ENCODE data around the gene GRID2. TPM values are rescaled to one million over a fixed set of nuclear protein-coding genes. Genes with fewer than 3 reads are reported as not detected.

GRID2 gene
- total RNA-seq, 1 donor from 2014 or later: 1.3 TPM

DNA sequence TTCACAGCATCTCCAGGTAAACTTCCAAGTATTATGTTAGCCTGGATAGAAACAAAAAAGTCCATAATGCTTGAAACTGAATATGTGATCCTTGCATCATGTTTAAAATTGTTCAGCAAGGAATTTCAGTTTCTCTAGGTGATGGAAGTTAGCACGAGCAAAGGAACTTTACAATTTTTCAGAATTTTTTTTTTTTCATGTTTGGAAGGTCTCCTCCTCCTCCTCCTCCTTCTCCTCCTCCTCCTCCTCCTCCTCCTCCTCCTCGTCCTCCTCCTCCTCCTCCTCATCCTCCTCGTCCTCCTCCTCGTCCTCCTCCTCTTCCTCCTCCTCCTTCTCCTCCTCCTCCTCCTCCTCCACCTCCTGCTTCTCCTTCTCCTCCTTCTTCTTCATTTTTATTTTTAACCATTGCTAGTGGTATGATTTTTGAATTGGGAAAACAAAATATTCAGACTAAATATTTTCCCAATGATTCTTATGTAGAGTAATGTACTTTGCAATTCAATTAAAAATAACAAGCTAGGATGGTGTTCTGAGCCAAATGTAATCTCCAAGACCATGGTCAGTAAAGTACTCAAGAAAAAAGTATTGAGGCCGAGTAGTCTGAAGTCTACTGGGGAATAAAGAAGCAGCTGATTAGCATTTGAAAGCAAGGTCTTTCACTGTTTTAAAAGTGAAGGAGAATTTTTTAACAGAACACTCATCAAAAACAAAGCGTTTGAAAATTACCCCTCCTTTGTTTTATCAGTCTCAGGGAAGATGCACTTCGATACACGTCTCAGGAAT, 1103.9 kb downstream of the GRID2 start:
- peaks cover 6% of the 10 kb centered on the region for H3K4me1 Mint-ChIP-seq
- TF ChIP-seq, protein P1, sequence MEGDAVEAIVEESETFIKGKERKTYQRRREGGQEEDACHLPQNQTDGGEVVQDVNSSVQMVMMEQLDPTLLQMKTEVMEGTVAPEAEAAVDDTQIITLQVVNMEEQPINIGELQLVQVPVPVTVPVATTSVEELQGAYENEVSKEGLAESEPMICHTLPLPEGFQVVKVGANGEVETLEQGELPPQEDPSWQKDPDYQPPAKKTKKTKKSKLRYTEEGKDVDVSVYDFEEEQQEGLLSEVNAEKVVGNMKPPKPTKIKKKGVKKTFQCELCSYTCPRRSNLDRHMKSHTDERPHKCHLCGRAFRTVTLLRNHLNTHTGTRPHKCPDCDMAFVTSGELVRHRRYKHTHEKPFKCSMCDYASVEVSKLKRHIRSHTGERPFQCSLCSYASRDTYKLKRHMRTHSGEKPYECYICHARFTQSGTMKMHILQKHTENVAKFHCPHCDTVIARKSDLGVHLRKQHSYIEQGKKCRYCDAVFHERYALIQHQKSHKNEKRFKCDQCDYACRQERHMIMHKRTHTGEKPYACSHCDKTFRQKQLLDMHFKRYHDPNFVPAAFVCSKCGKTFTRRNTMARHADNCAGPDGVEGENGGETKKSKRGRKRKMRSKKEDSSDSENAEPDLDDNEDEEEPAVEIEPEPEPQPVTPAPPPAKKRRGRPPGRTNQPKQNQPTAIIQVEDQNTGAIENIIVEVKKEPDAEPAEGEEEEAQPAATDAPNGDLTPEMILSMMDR (conservative IDR thresholded peaks at IDR 0.05): no peak
- DNase-seq (ENCODE audit: low read depth, low spot score): no peak
- no peak overlapping the region for H3K4me3 Mint-ChIP-seq
- no peaks in the 10 kb centered on the region for H3K27me3 Mint-ChIP-seq (ENCODE audit: low read depth)
- H3K9me3 Mint-ChIP-seq: no peaks in the 10 kb centered on the region
- H3K27ac Mint-ChIP-seq (ENCODE audit: unreplicated experiment): no peak overlapping the region
- no peaks in the 10 kb centered on the region for H3K36me3 Mint-ChIP-seq (ENCODE audit: low read depth)

DNA sequence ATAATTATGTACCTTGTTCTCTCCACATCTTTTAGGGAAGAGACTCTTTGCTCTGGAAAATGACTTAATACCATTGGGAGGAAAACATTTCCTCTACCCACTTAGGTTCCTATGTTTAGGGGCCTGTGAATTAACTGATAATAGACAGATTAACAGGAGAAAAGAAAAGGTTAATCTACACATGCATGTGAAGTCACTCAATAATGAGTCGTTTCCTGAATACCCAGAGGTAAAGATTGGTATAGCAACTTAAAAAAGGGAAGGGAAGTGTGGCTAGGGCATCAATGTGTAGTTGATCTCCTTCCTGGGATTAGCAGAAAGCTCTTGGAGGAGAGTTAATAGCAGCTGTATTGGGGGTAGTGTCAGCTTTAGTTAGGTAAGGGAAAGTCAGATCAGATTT, 1105.3 kb downstream of the GRID2 start:
- H3K4me1 Mint-ChIP-seq: peaks cover 6% of the 10 kb centered on the region
- H3K27ac Mint-ChIP-seq (ENCODE audit: unreplicated experiment): no peak overlapping the region
- no peak for DNase-seq (ENCODE audit: low read depth, low spot score)
- no peak overlapping the region for H3K4me3 Mint-ChIP-seq
- no peaks in the 10 kb centered on the region for H3K9me3 Mint-ChIP-seq
- no peaks in the 10 kb centered on the region for H3K36me3 Mint-ChIP-seq (ENCODE audit: low read depth)
- H3K27me3 Mint-ChIP-seq (ENCODE audit: low read depth): no peaks in the 10 kb centered on the region
- TF ChIP-seq, protein P1 (conservative IDR thresholded peaks at IDR 0.05): no peak

DNA sequence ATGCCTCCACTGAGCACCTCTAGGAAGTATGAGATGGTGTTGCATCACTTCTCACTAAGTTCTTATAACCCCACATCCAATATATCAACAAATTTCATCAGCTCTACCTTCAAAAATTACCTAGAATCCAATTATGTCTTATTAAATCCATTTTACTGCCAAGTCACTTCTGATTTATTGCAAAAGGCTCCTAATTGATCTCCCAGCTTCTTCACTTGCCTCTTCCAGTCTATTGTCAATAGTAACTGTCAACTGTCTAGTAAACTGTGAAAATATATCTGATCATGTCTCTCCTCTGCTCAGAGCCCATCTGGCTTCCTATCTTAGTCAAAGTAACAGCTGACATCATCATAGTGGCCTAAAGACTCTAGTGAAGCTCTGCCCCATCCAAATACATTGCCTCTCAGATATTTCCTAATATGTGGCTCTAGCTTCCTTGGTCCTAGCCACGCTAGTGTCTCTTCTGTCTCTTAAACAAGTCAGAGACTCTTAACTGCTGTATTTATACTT, 1110.3 kb downstream of the GRID2 start:
- H3K9me3 Mint-ChIP-seq: no peaks in the 10 kb centered on the region
- no peak for DNase-seq (ENCODE audit: low read depth, low spot score)
- no peaks in the 10 kb centered on the region for H3K27me3 Mint-ChIP-seq (ENCODE audit: low read depth)
- no peaks in the 10 kb centered on the region for H3K4me1 Mint-ChIP-seq
- no peak overlapping the region for H3K27ac Mint-ChIP-seq (ENCODE audit: unreplicated experiment)
- no peak overlapping the region for H3K4me3 Mint-ChIP-seq
- no peaks in the 10 kb centered on the region for H3K36me3 Mint-ChIP-seq (ENCODE audit: low read depth)
- TF ChIP-seq, protein P1 (conservative IDR thresholded peaks at IDR 0.05): no peak

DNA sequence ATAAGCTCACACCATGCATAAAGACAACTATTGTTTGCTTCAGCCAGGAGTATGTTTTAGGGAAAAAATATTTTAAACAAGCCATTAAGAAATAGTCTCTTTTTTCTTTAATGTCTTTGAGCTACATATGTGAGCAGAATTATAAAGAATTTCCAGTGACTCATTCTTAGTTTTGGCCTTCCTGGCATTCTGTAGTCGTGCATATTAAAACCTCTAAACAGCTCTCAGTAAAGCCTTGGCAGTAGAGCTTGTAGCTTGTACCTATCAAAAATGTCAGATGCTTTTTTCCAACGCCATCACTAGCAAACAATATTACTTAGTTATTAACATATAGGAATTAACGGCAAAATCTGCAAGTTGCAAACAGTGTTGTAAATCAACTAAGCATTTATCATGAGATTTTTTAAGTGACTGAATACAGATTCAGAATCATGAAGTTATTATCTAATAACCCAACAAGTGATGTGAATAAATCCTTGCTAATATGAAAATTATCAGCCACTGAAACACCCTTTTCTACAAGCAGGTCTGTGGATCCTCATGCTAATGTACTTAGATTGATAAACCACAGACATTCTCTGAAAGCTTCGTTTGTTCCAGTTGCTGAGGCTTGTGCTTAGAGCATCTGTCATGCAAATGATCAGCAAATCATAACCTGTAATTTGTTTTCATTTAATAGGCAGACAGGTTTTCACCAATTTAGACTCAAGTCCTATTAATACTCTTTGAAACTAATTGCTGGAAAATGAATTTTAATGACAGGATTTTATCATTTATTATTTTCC, 1112.8 kb downstream of the GRID2 start:
- no peak overlapping the region for H3K27ac Mint-ChIP-seq (ENCODE audit: unreplicated experiment)
- H3K27me3 Mint-ChIP-seq (ENCODE audit: low read depth): no peaks in the 10 kb centered on the region
- no peak for DNase-seq (ENCODE audit: low read depth, low spot score)
- no peaks in the 10 kb centered on the region for H3K9me3 Mint-ChIP-seq
- H3K4me3 Mint-ChIP-seq: no peak overlapping the region
- TF ChIP-seq, protein P1 (conservative IDR thresholded peaks at IDR 0.05): no peak
- H3K4me1 Mint-ChIP-seq: no peaks in the 10 kb centered on the region
- no peaks in the 10 kb centered on the region for H3K36me3 Mint-ChIP-seq (ENCODE audit: low read depth)

DNA sequence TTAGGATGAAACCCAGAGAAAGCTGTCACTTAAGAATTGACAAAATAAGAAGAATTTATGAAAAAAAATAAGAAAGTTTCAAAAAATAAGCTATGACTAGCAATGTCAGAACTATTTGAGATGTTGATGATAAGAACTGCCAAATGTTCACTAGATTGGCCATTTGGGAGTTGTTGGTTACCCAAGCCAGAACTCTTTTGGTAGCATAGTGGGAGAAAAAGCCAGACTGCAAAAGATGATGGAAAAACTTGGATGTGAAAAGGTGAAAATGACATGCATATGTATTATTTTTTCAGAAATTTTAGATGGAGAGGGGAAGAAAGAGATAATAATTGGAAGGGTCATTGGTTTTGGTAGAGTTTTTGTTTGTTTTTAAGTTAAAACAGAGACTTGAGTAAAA, 1127.6 kb downstream of the GRID2 start:
- H3K27me3 Mint-ChIP-seq (ENCODE audit: low read depth): no peaks in the 10 kb centered on the region
- H3K9me3 Mint-ChIP-seq: no peaks in the 10 kb centered on the region
- H3K4me3 Mint-ChIP-seq: no peak overlapping the region
- TF ChIP-seq, protein P1 (conservative IDR thresholded peaks at IDR 0.05): no peak
- H3K4me1 Mint-ChIP-seq: no peaks in the 10 kb centered on the region
- H3K36me3 Mint-ChIP-seq (ENCODE audit: low read depth): no peaks in the 10 kb centered on the region
- H3K27ac Mint-ChIP-seq (ENCODE audit: unreplicated experiment): no peak overlapping the region
- DNase-seq (ENCODE audit: low read depth, low spot score): no peak

All from neural crest cell (in vitro differentiated cells).